SK-N-SH treated with all-trans-retinoic acid at 6 μM for 48 hours (cell line): Measurements from ENCODE around the gene PTPRJ.

Experiments used
- ATAC-seq: fragments of 200-7000 bp; cut with Tn5 transposase; 3 replicates; pipeline ENCODE4 v1.9.1; 2020; ENCODE audit warnings: mild to moderate bottlenecking, moderate library complexity
- ARNTL ChIP-seq: fragments of 450-650 bp; formaldehyde crosslinking; IDR thresholded peaks from 2 replicates; pipeline ENCODE4 v1.5.0; 2020; ENCODE audit warnings: low read depth, mild to moderate bottlenecking, moderate library complexity, borderline replicate concordance
- BACH2 ChIP-seq: fragments of 250-450 bp; sonication (Bioruptor Pico); IDR thresholded peaks from 2 replicates; pipeline ENCODE4 v1.9.0; 2021; ENCODE audit warnings: mild to moderate bottlenecking, borderline replicate concordance
- CREB5 ChIP-seq: fragments of 250-450 bp; sonication (Bioruptor Pico); IDR thresholded peaks from 2 replicates; pipeline ENCODE4 v1.5.1; 2020; ENCODE audit warnings: low read depth, mild to moderate bottlenecking, moderate library complexity
- CSDC2 ChIP-seq: fragments of 250-450 bp; sonication (Bioruptor Pico); IDR thresholded peaks from 2 replicates; pipeline ENCODE4 v1.5.0; 2020; ENCODE audit warnings: mild to moderate bottlenecking, moderate library complexity
- CSRNP3 ChIP-seq: fragments of 250-450 bp; sonication (Bioruptor Pico); IDR thresholded peaks from 2 replicates; pipeline ENCODE4 v1.5.1; 2021; ENCODE audit warnings: mild to moderate bottlenecking, moderate library complexity
- ESRRG ChIP-seq: fragments of 250-450 bp; sonication (Bioruptor Pico); IDR thresholded peaks from 2 replicates; pipeline ENCODE4 v1.6.1; 2021; ENCODE audit warnings: mild to moderate bottlenecking
- GLIS3 ChIP-seq: fragments of 250-450 bp; sonication (Bioruptor Pico); IDR thresholded peaks from 2 replicates; pipeline ENCODE4 v1.5.0; 2020; ENCODE audit warnings: mild to moderate bottlenecking, moderate library complexity
- ISL1 ChIP-seq: fragments of 250-450 bp; sonication (Bioruptor Pico); IDR thresholded peaks from 2 replicates; pipeline ENCODE4 v2.1.2; 2022; ENCODE audit warnings: mild to moderate bottlenecking, moderate library complexity
- OSR1 ChIP-seq: fragments of 250-450 bp; sonication (Bioruptor Pico); IDR thresholded peaks from 2 replicates; pipeline ENCODE4 v1.8.0; 2022; ENCODE audit warnings: moderate library complexity, mild to moderate bottlenecking, inconsistent platforms
- PATZ1 ChIP-seq: fragments of 250-450 bp; sonication (Bioruptor Pico); IDR thresholded peaks from 2 replicates; pipeline ENCODE4 v1.8.0; 2020; ENCODE audit warnings: mild to moderate bottlenecking, moderate library complexity, borderline replicate concordance
- POU6F1 ChIP-seq: fragments of 250-450 bp; sonication (Bioruptor Pico); IDR thresholded peaks from 2 replicates; pipeline ENCODE4 v1.8.0; 2021; ENCODE audit warnings: low read depth, mild to moderate bottlenecking, moderate library complexity, borderline replicate concordance
- PPARA ChIP-seq: fragments of 250-450 bp; sonication (Bioruptor Pico); IDR thresholded peaks from 2 replicates; pipeline ENCODE4 v1.5.0; 2020; ENCODE audit warnings: mild to moderate bottlenecking, borderline replicate concordance
- RARB ChIP-seq: fragments of 250-450 bp; sonication (Bioruptor Pico); IDR thresholded peaks from 2 replicates; pipeline ENCODE4 v1.8.0; 2021; ENCODE audit warnings: mild to moderate bottlenecking, moderate library complexity
- SNAI2 ChIP-seq: fragments of 250-450 bp; sonication (Bioruptor Pico); IDR thresholded peaks from 2 replicates; pipeline ENCODE4 v1.5.0; 2020; ENCODE audit warnings: mild to moderate bottlenecking, moderate library complexity
- TOX ChIP-seq: fragments of 250-450 bp; sonication (Bioruptor Pico); IDR thresholded peaks from 2 replicates; pipeline ENCODE4 v1.8.0; 2021; ENCODE audit warnings: mild to moderate bottlenecking, moderate library complexity, borderline replicate concordance
- TSHZ2 ChIP-seq: fragments of 250-450 bp; sonication (Bioruptor Pico); IDR thresholded peaks from 2 replicates; pipeline ENCODE4 v1.5.0; 2020; ENCODE audit warnings: mild to moderate bottlenecking, moderate library complexity
- ZFP3 ChIP-seq: fragments of 250-450 bp; sonication (Bioruptor Pico); IDR thresholded peaks from 2 replicates; pipeline ENCODE4 v1.5.0; 2020; ENCODE audit warnings: mild to moderate bottlenecking, moderate library complexity
- ZFP30 ChIP-seq: fragments of 450-650 bp; formaldehyde crosslinking; IDR thresholded peaks from 2 replicates; pipeline ENCODE4 v1.5.0; 2022; ENCODE audit warnings: mild to moderate bottlenecking, moderate library complexity
- ZNF565 ChIP-seq: fragments of 450-650 bp; formaldehyde crosslinking; conservative IDR thresholded peaks from 2 replicates; pipeline ENCODE4 v1.5.0; 2020; ENCODE audit warnings: low read depth, mild to moderate bottlenecking, moderate library complexity
- ZNF70 ChIP-seq: fragments of 450-650 bp; formaldehyde crosslinking; IDR thresholded peaks from 2 replicates; pipeline ENCODE4 v1.5.0; 2020; ENCODE audit warnings: mild to moderate bottlenecking, moderate library complexity
- ZNF8 ChIP-seq: fragments of 450-650 bp; formaldehyde crosslinking; IDR thresholded peaks from 2 replicates; pipeline ENCODE4 v1.5.0; 2020; ENCODE audit warnings: mild to moderate bottlenecking, moderate library complexity

Gene PTPRJ

GRCh38 chr11:48168815-48169214 lies 188.5 kb downstream of the PTPRJ start:
- no peak for TF ChIP-seq TOX (CRISPR knock-in tag)
- no peak for TF ChIP-seq SNAI2 (CRISPR knock-in tag)
- no peak for TF ChIP-seq ARNTL
- no peak for TF ChIP-seq GLIS3 (CRISPR knock-in tag)
- TF ChIP-seq CSRNP3 (CRISPR knock-in tag) = no peak
- TF ChIP-seq POU6F1 (CRISPR knock-in tag) = no peak
- TF ChIP-seq ISL1 (CRISPR knock-in tag) = no peak
- no peak for TF ChIP-seq BACH2 (CRISPR knock-in tag)
- no peak for TF ChIP-seq RARB (CRISPR knock-in tag)
- TF ChIP-seq TSHZ2 (CRISPR knock-in tag) = no peak
- no peak for TF ChIP-seq OSR1 (CRISPR knock-in tag)
- TF ChIP-seq CSDC2 (CRISPR knock-in tag) = no peak
- no peak for TF ChIP-seq ZFP30 (CRISPR knock-in tag)
- TF ChIP-seq CREB5 (CRISPR knock-in tag) = no peak
- no peak for TF ChIP-seq PPARA (CRISPR knock-in tag)
- TF ChIP-seq ZNF8 (CRISPR knock-in tag) = no peak
- no peak for TF ChIP-seq ZFP3 (CRISPR knock-in tag)
- no peak for ATAC-seq

- ATAC-seq = no peak
Observed at GRCh38 chr11:48169259-48169658, 188.9 kb downstream of the PTPRJ start.

More at GRCh38 chr11:48169259-48169658, 188.9 kb downstream of the PTPRJ start:
- no peak for TF ChIP-seq ISL1 (CRISPR knock-in tag)
- TF ChIP-seq RARB (CRISPR knock-in tag) = no peak
- no peak for TF ChIP-seq PATZ1 (CRISPR knock-in tag)
- no peak for TF ChIP-seq ESRRG (CRISPR knock-in tag)
- TF ChIP-seq ZFP3 (CRISPR knock-in tag) = no peak
- TF ChIP-seq OSR1 (CRISPR knock-in tag) = no peak
- no peak for TF ChIP-seq TSHZ2 (CRISPR knock-in tag)
- no peak for TF ChIP-seq ARNTL
- no peak for TF ChIP-seq ZNF565 (CRISPR knock-in tag)
- no peak for TF ChIP-seq PPARA (CRISPR knock-in tag)
- no peak for TF ChIP-seq CREB5 (CRISPR knock-in tag)
- TF ChIP-seq ZNF70 (CRISPR knock-in tag) = no peak
- no peak for TF ChIP-seq GLIS3 (CRISPR knock-in tag)
- TF ChIP-seq BACH2 (CRISPR knock-in tag) = no peak
